ENCODE measurements around the gene NCKAP5. TPM values are rescaled to one million over a fixed set of nuclear protein-coding genes. Genes with fewer than 3 reads are reported as not detected.

NCKAP5 gene
- total RNA-seq, 1 experiment from 2014 or later = not detected

GRCh38 chr2:133235968-133236367 lies 332.3 kb downstream of the NCKAP5 start:
- ChIA-PET CTCF (no interaction called here), POLR2A (ENCODE audit: unreplicated experiment) (no interaction called here)
- Histone ChIP-seq H3F3A (ENCODE audit: insufficient read depth, low read depth) (no peaks in the 10 kb centered on the region), H2AFZ (no peak overlapping the region), H3K4me2 (no peak overlapping the region), H3K9me3 (ENCODE audit: insufficient read depth, low read depth) (no peaks in the 10 kb centered on the region), H3K4me1 (replicated peaks; ENCODE audit: insufficient read depth) (no peaks in the 10 kb centered on the region), H3K79me2 (ENCODE audit: low read depth) (no peaks in the 10 kb centered on the region), H4K20me1 (ENCODE audit: insufficient read depth) (no peaks in the 10 kb centered on the region), H3K36me3 (ENCODE audit: low read depth) (no peaks in the 10 kb centered on the region), H3K4me3 (no peak overlapping the region), H3K27me3 (ENCODE audit: insufficient read depth, low read depth) (peaks cover 8% of the 10 kb centered on the region; the same call in 1 of the 2 replicates), H3K27ac (no peak overlapping the region), H3K9me2 (ENCODE audit: insufficient read depth) (no peaks in the 10 kb centered on the region)
- BruUV-seq (replicated peaks) = no TSS peak
- intact Hi-C loops (cut with micrococcal nuclease; ENCODE audit: unreplicated experiment) = no loop called here
- no peak for DNase-seq
- TF ChIP-seq EZH2 (IDR thresholded peaks at IDR 0.05; ENCODE audit: low read depth) (no peak), CTCF (conservative IDR thresholded peaks at IDR 0.05) (no peak)

GRCh38 chr2:133232556-133232955 lies 335.7 kb downstream of the NCKAP5 start:
- H3K36me3 ChIP-seq (ENCODE audit: low read depth) = no peaks in the 10 kb centered on the region
- no peaks in the 10 kb centered on the region for H3K79me2 ChIP-seq (ENCODE audit: low read depth)
- H3K4me3 ChIP-seq = no peak overlapping the region
- ChIA-PET CTCF (no interaction called here), POLR2A (ENCODE audit: unreplicated experiment) (no interaction called here)
- peaks cover 16% of the 10 kb centered on the region for H3K27me3 ChIP-seq (ENCODE audit: insufficient read depth, low read depth)
- DNase-seq = no peak
- no TSS peak for BruUV-seq (replicated peaks)
- H4K20me1 ChIP-seq (ENCODE audit: insufficient read depth) = no peaks in the 10 kb centered on the region
- intact Hi-C loops (cut with micrococcal nuclease; ENCODE audit: unreplicated experiment) = no loop called here
- H3K9me2 ChIP-seq (ENCODE audit: insufficient read depth) = no peaks in the 10 kb centered on the region
- no peak for TF ChIP-seq EZH2 (IDR thresholded peaks at IDR 0.05; ENCODE audit: low read depth)
- TF ChIP-seq CTCF (conservative IDR thresholded peaks at IDR 0.05) = no peak
- H3K27ac ChIP-seq = no peak overlapping the region
- no peak overlapping the region for H2AFZ ChIP-seq
- no peak overlapping the region for H3K4me2 ChIP-seq
- no peaks in the 10 kb centered on the region for H3K4me1 ChIP-seq (replicated peaks; ENCODE audit: insufficient read depth)
- H3F3A ChIP-seq (ENCODE audit: insufficient read depth, low read depth) = no peaks in the 10 kb centered on the region
- no peaks in the 10 kb centered on the region for H3K9me3 ChIP-seq (ENCODE audit: insufficient read depth, low read depth)

DNA sequence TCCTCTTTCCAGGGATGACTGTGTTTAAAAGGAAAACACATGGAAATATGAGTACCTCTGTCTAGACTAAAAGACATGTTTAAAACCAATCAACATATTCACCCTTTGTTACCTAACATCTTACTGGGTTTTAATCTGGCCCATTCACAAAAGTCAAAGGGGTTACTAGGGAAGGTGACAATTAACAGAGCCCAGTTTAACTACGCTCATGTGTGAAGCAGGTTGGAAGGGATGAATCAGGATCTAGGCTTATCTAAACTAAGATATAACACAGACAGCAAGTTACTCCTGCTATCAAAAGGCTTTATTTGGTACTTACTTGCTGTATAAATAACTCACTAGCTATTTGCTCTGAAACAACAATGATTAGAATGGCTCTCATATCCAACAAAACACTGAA lies 337.0 kb downstream of the NCKAP5 start:
- Histone ChIP-seq H3K4me3 (no peak overlapping the region), H3F3A (ENCODE audit: insufficient read depth, low read depth) (no peaks in the 10 kb centered on the region), H3K79me2 (ENCODE audit: low read depth) (no peaks in the 10 kb centered on the region), H4K20me1 (ENCODE audit: insufficient read depth) (no peaks in the 10 kb centered on the region), H3K27ac (no peak overlapping the region), H3K9me3 (ENCODE audit: insufficient read depth, low read depth) (no peaks in the 10 kb centered on the region), H3K27me3 (ENCODE audit: insufficient read depth, low read depth) (peaks cover 18% of the 10 kb centered on the region), H2AFZ (no peak overlapping the region), H3K9me2 (ENCODE audit: insufficient read depth) (no peaks in the 10 kb centered on the region), H3K4me1 (replicated peaks; ENCODE audit: insufficient read depth) (no peaks in the 10 kb centered on the region), H3K36me3 (ENCODE audit: low read depth) (no peaks in the 10 kb centered on the region), H3K4me2 (no peak overlapping the region)
- no peak for DNase-seq
- CTCF ChIA-PET = no interaction called here
- TF ChIP-seq EZH2 (IDR thresholded peaks at IDR 0.05; ENCODE audit: low read depth) (no peak), CTCF (conservative IDR thresholded peaks at IDR 0.05) (no peak)
- intact Hi-C loops (cut with micrococcal nuclease; ENCODE audit: unreplicated experiment) = no loop called here
- POLR2A ChIA-PET (ENCODE audit: unreplicated experiment) = no interaction called here
- no TSS peak for BruUV-seq (replicated peaks)
